ENCODE measurements around the gene ALK.

GRCh38 chr2:29817801-29818680 is 103.3 kb downstream of the ALK start:
- TF ChIP-seq CTCF (IDR thresholded peaks at IDR 0.05) (no peak), POLR2A (IDR thresholded peaks at IDR 0.05) (no peak)

All from Peyer's patch (tissue), 4 donors.